ENCODE measurements around the gene MAP10.
"Not testable (repeated sequence)": the region's sequence is repeated elsewhere in the genome, so short reads cannot be mapped to it uniquely, and the experiment has no call there.

Gene MAP10

GRCh38 chr1:232805269-232806185 lies at the start of gene MAP10:
Gene MAP10, plus strand, starts transcription at chr1:232805416. Its CDS starts 34 bp downstream, at chr1:232805450.
- in situ Hi-C loops (cut with MboI; ENCODE audit: low sequenced_read_pairs): no loop called here

GRCh38 chr1:232764458-232765251 lies 40.6 kb upstream of the MAP10 start:
- in situ Hi-C loops (cut with MboI; ENCODE audit: low sequenced_read_pairs): no loop called here

GRCh38 chr1:232765542-232765941 lies 39.7 kb upstream of the MAP10 start:
- in situ Hi-C loops (cut with MboI; ENCODE audit: low sequenced_read_pairs): no loop called here

GRCh38 chr1:232766241-232766890 lies 38.9 kb upstream of the MAP10 start:
- in situ Hi-C loops (cut with MboI; ENCODE audit: low sequenced_read_pairs): no loop called here

- in situ Hi-C loops (cut with MboI; ENCODE audit: low sequenced_read_pairs): no loop called here
These were observed 38.3 kb upstream of the MAP10 start for GRCh38 chr1:232766904-232767303.

GRCh38 chr1:232767305-232768074 lies 37.7 kb upstream of the MAP10 start:
- in situ Hi-C loops (cut with MboI; ENCODE audit: low sequenced_read_pairs): no loop called here

- in situ Hi-C loops (cut with MboI; ENCODE audit: low sequenced_read_pairs): no loop called here
These were observed 36.4 kb upstream of the MAP10 start for GRCh38 chr1:232768793-232769192.

GRCh38 chr1:232769733-232770132 lies 35.5 kb upstream of the MAP10 start:
- in situ Hi-C loops (cut with MboI; ENCODE audit: low sequenced_read_pairs): no loop called here

- in situ Hi-C loops (cut with MboI; ENCODE audit: low sequenced_read_pairs): no loop called here
These were observed 31.5 kb upstream of the MAP10 start for GRCh38 chr1:232773752-232774151.

- in situ Hi-C loops (cut with MboI; ENCODE audit: low sequenced_read_pairs): no loop called here
These were observed 28.6 kb upstream of the MAP10 start for GRCh38 chr1:232776526-232777106.

GRCh38 chr1:232780354-232780753 lies 24.9 kb upstream of the MAP10 start:
- in situ Hi-C loops (cut with MboI; ENCODE audit: low sequenced_read_pairs): no loop called here

GRCh38 chr1:232784794-232785193 lies 20.4 kb upstream of the MAP10 start:
- in situ Hi-C loops (cut with MboI; ENCODE audit: low sequenced_read_pairs): no loop called here

GRCh38 chr1:232785630-232786029 lies 19.6 kb upstream of the MAP10 start:
- in situ Hi-C loops (cut with MboI; ENCODE audit: low sequenced_read_pairs): not testable (repeated sequence)

- in situ Hi-C loops (cut with MboI; ENCODE audit: low sequenced_read_pairs): no loop called here
These were observed 18.3 kb upstream of the MAP10 start for GRCh38 chr1:232786845-232787455.

- in situ Hi-C loops (cut with MboI; ENCODE audit: low sequenced_read_pairs): no loop called here
These were observed 16.9 kb upstream of the MAP10 start for GRCh38 chr1:232788235-232788872.

- in situ Hi-C loops (cut with MboI; ENCODE audit: low sequenced_read_pairs): no loop called here
These were observed 15.6 kb upstream of the MAP10 start for GRCh38 chr1:232789651-232790050.

GRCh38 chr1:232792949-232793348 lies 12.3 kb upstream of the MAP10 start:
- in situ Hi-C loops (cut with MboI; ENCODE audit: low sequenced_read_pairs): no loop called here

- in situ Hi-C loops (cut with MboI; ENCODE audit: low sequenced_read_pairs): no loop called here
These were observed 11.3 kb upstream of the MAP10 start for GRCh38 chr1:232793944-232794343.

GRCh38 chr1:232795497-232796053 lies 9.6 kb upstream of the MAP10 start:
- in situ Hi-C loops (cut with MboI; ENCODE audit: low sequenced_read_pairs): no loop called here
